ENCODE measurements around the gene KRTAP5-11. TPM values are rescaled to one million over a fixed set of nuclear protein-coding genes. Genes with fewer than 3 reads are reported as not detected.
"Not testable (repeated sequence)": the region's sequence is repeated elsewhere in the genome, so short reads cannot be mapped to it uniquely, and the experiment has no call there.

The KRTAP5-11 gene, protein sequence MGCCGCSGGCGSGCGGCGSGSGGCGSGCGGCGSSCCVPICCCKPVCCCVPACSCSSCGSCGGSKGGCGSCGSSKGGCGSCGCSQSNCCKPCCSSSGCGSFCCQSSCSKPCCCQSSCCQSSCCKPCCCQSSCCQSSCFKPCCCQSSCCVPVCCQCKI
- total RNA-seq (2014; rRNA removed; shearing (Covaris generic)) (not detected in 2 replicates), total RNA-seq (2022) (not detected in 2 replicates), Bru-seq, nascent RNA (not detected), BruChase-seq, experiment 1, labeled RNA remaining after a 6-hour chase (not detected), BruChase-seq, experiment 2, labeled RNA remaining after a 2-hour chase (not detected)
- long read RNA-seq = 0 reads

GRCh38 chr11:71582309-71582895, at the start of gene KRTAP5-11:
Gene KRTAP5-11 (minus strand): TSS chr11:71582875. CDS start chr11:71582837, 38 bp downstream.
- POLR2A ChIA-PET = no interaction called here
- no peak for DNase-seq (ENCODE audit: low spot score)
- H3K36me3 ChIP-seq (ENCODE audit: insufficient read depth, low read length) = no peaks in the 10 kb centered on the region
- BruUV-seq (replicated peaks) = no TSS peak
- H3K9me3 ChIP-seq (ENCODE audit: low read length) = no peaks in the 10 kb centered on the region
- H3K4me3 ChIP-seq (ENCODE audit: low read depth, low read length, poor library complexity, severe bottlenecking) = no peak within 1 kb of the TSS
- H4K20me1 ChIP-seq (ENCODE audit: insufficient read depth, low read length) = no peaks in the 10 kb centered on the region
- H2AFZ ChIP-seq (ENCODE audit: low read length) = no peak within 1 kb of the TSS
- intact Hi-C loops (cut with micrococcal nuclease; ENCODE audit: unreplicated experiment) = no loop called here
- CTCF ChIA-PET (ENCODE audit: unreplicated experiment) = no interaction called here
- H3K4me2 ChIP-seq (ENCODE audit: low read length) = no peak within 1 kb of the TSS
- no peaks in the 10 kb centered on the region for H3K9me2 ChIP-seq (ENCODE audit: insufficient read depth, low read length)
- H3K79me2 ChIP-seq (ENCODE audit: insufficient read depth, low read depth, low read length) = no peaks in the 10 kb centered on the region
- H3K4me1 ChIP-seq (ENCODE audit: insufficient read depth, low read length, poor library complexity, severe bottlenecking) = no peaks in the 10 kb centered on the region
- TF ChIP-seq EZH2phosphoT487 (IDR thresholded peaks at IDR 0.05; ENCODE audit: borderline replicate concordance, low read depth, low read length) = no peak
- TF ChIP-seq, protein P1, sequence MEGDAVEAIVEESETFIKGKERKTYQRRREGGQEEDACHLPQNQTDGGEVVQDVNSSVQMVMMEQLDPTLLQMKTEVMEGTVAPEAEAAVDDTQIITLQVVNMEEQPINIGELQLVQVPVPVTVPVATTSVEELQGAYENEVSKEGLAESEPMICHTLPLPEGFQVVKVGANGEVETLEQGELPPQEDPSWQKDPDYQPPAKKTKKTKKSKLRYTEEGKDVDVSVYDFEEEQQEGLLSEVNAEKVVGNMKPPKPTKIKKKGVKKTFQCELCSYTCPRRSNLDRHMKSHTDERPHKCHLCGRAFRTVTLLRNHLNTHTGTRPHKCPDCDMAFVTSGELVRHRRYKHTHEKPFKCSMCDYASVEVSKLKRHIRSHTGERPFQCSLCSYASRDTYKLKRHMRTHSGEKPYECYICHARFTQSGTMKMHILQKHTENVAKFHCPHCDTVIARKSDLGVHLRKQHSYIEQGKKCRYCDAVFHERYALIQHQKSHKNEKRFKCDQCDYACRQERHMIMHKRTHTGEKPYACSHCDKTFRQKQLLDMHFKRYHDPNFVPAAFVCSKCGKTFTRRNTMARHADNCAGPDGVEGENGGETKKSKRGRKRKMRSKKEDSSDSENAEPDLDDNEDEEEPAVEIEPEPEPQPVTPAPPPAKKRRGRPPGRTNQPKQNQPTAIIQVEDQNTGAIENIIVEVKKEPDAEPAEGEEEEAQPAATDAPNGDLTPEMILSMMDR (conservative IDR thresholded peaks at IDR 0.05; ENCODE audit: low read length) = no peak
- H3K27ac ChIP-seq (ENCODE audit: low read depth, low read length, poor library complexity, severe bottlenecking) = no peak within 1 kb of the TSS

DNA sequence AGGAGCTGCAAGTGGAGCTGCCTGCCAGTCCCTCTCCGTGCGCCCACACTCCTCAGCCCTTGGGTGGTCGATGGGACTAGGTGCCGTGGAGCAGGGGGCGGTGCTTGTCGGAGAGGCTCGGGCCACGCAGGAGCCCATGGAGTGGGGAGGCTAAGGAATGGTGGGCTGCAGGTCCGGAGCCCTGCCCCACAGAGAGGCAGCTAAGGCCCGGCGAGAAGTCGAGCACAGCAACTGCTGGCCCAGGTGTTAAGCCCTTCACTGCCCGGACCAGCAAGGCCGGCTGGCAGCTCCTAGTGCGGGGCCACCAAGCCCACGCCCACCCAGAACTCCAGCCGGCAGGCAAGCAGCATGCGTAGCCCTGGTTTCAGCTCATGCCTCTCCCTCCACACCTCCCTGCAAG, 48.9 kb upstream of the KRTAP5-11 start:
- H3K4me1 ChIP-seq (ENCODE audit: insufficient read depth, low read length, poor library complexity, severe bottlenecking); H4K20me1 ChIP-seq (ENCODE audit: insufficient read depth, low read length); BruUV-seq (replicated peaks); DNase-seq (ENCODE audit: low spot score); H3K9me2 ChIP-seq (ENCODE audit: insufficient read depth, low read length); H3K4me2 ChIP-seq (ENCODE audit: low read length); intact Hi-C loops (cut with micrococcal nuclease; ENCODE audit: unreplicated experiment); H3K79me2 ChIP-seq (ENCODE audit: insufficient read depth, low read depth, low read length); H3K36me3 ChIP-seq (ENCODE audit: insufficient read depth, low read length); H2AFZ ChIP-seq (ENCODE audit: low read length); CTCF ChIA-PET (ENCODE audit: unreplicated experiment); H3K9me3 ChIP-seq (ENCODE audit: low read length); POLR2A ChIA-PET; H3K27ac ChIP-seq (ENCODE audit: low read depth, low read length, poor library complexity, severe bottlenecking); H3K4me3 ChIP-seq (ENCODE audit: low read depth, low read length, poor library complexity, severe bottlenecking): not testable (repeated sequence)

DNA sequence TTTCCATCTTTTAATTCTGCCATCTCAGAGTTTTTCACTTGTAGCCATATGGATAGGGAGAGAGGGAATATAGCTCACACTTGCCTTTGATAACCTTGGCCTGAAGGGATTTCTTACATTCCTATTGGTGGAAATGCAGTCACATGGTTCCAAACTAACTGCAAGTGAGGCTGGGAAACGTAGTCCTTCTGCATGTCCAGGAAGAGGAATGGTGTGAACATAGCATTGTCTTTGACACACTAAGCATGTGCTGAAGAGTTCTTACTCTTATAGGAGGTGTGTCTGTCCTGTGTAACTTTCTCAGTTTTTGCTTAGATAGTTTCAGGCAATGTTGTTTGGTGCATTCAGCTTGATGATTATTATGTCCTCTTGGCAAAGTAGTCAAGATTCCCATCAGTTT, 47.4 kb upstream of the KRTAP5-11 start:
- H3K9me2 ChIP-seq (ENCODE audit: insufficient read depth, low read length); H3K27ac ChIP-seq (ENCODE audit: low read depth, low read length, poor library complexity, severe bottlenecking); H4K20me1 ChIP-seq (ENCODE audit: insufficient read depth, low read length); H3K36me3 ChIP-seq (ENCODE audit: insufficient read depth, low read length); H3K79me2 ChIP-seq (ENCODE audit: insufficient read depth, low read depth, low read length); H3K9me3 ChIP-seq (ENCODE audit: low read length); intact Hi-C loops (cut with micrococcal nuclease; ENCODE audit: unreplicated experiment); CTCF ChIA-PET (ENCODE audit: unreplicated experiment); H3K4me3 ChIP-seq (ENCODE audit: low read depth, low read length, poor library complexity, severe bottlenecking); H3K4me2 ChIP-seq (ENCODE audit: low read length); H2AFZ ChIP-seq (ENCODE audit: low read length); H3K4me1 ChIP-seq (ENCODE audit: insufficient read depth, low read length, poor library complexity, severe bottlenecking); POLR2A ChIA-PET; BruUV-seq (replicated peaks): not testable (repeated sequence)
- peak; percentile 38 for DNase-seq (ENCODE audit: low spot score)

- CTCF ChIA-PET (ENCODE audit: unreplicated experiment) = not testable (repeated sequence)
These were observed 46.3 kb upstream of the KRTAP5-11 start for GRCh38 chr11:71628943-71629342.

GRCh38 chr11:71623226-71623625, 40.6 kb upstream of the KRTAP5-11 start:
- H3K4me3 ChIP-seq (ENCODE audit: low read depth, low read length, poor library complexity, severe bottlenecking); POLR2A ChIA-PET; H3K9me2 ChIP-seq (ENCODE audit: insufficient read depth, low read length); H3K36me3 ChIP-seq (ENCODE audit: insufficient read depth, low read length); H2AFZ ChIP-seq (ENCODE audit: low read length); H3K4me2 ChIP-seq (ENCODE audit: low read length); H3K27ac ChIP-seq (ENCODE audit: low read depth, low read length, poor library complexity, severe bottlenecking); H3K79me2 ChIP-seq (ENCODE audit: insufficient read depth, low read depth, low read length); H4K20me1 ChIP-seq (ENCODE audit: insufficient read depth, low read length); CTCF ChIA-PET (ENCODE audit: unreplicated experiment); H3K9me3 ChIP-seq (ENCODE audit: low read length); DNase-seq (ENCODE audit: low spot score); BruUV-seq (replicated peaks); H3K4me1 ChIP-seq (ENCODE audit: insufficient read depth, low read length, poor library complexity, severe bottlenecking); intact Hi-C loops (cut with micrococcal nuclease; ENCODE audit: unreplicated experiment): not testable (repeated sequence)

More at GRCh38 chr11:71628943-71629342, 46.3 kb upstream of the KRTAP5-11 start:
- H2AFZ ChIP-seq (ENCODE audit: low read length); DNase-seq (ENCODE audit: low spot score); H4K20me1 ChIP-seq (ENCODE audit: insufficient read depth, low read length); POLR2A ChIA-PET; H3K9me2 ChIP-seq (ENCODE audit: insufficient read depth, low read length); H3K4me2 ChIP-seq (ENCODE audit: low read length); H3K27ac ChIP-seq (ENCODE audit: low read depth, low read length, poor library complexity, severe bottlenecking); H3K4me3 ChIP-seq (ENCODE audit: low read depth, low read length, poor library complexity, severe bottlenecking); H3K36me3 ChIP-seq (ENCODE audit: insufficient read depth, low read length); intact Hi-C loops (cut with micrococcal nuclease; ENCODE audit: unreplicated experiment); H3K79me2 ChIP-seq (ENCODE audit: insufficient read depth, low read depth, low read length); BruUV-seq (replicated peaks); H3K9me3 ChIP-seq (ENCODE audit: low read length); H3K4me1 ChIP-seq (ENCODE audit: insufficient read depth, low read length, poor library complexity, severe bottlenecking): not testable (repeated sequence)

DNA sequence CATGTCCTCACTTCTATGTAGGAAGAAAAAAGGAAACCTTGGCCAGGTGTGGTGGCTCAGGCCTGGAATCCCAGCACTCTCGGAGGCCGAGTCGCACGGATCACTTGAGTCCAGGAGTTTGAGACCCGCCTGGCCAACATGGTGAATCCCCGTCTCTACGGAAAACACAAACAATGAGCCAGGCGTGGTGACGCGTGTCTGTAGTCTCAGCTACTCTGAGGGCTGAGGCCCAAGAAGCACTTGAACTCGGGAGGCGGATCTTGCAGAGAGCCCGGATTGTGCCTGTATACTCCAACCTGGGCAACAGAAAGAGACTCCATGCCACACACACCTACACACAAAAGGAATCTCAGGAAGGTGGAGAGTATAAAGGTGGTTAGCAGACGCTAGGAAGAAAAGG, 39.9 kb upstream of the KRTAP5-11 start:
- H3K9me3 ChIP-seq (ENCODE audit: low read length); H3K4me2 ChIP-seq (ENCODE audit: low read length); intact Hi-C loops (cut with micrococcal nuclease; ENCODE audit: unreplicated experiment); H4K20me1 ChIP-seq (ENCODE audit: insufficient read depth, low read length); H3K4me1 ChIP-seq (ENCODE audit: insufficient read depth, low read length, poor library complexity, severe bottlenecking); BruUV-seq (replicated peaks); H2AFZ ChIP-seq (ENCODE audit: low read length); H3K9me2 ChIP-seq (ENCODE audit: insufficient read depth, low read length); DNase-seq (ENCODE audit: low spot score); H3K79me2 ChIP-seq (ENCODE audit: insufficient read depth, low read depth, low read length); POLR2A ChIA-PET; CTCF ChIA-PET (ENCODE audit: unreplicated experiment); H3K27ac ChIP-seq (ENCODE audit: low read depth, low read length, poor library complexity, severe bottlenecking); H3K4me3 ChIP-seq (ENCODE audit: low read depth, low read length, poor library complexity, severe bottlenecking); H3K36me3 ChIP-seq (ENCODE audit: insufficient read depth, low read length): not testable (repeated sequence)
